ENCODE data around the gene AP1AR.
"Not testable (repeated sequence)": the region's sequence is repeated elsewhere in the genome, so short reads cannot be mapped to it uniquely, and the experiment has no call there.

Gene AP1AR

DNA sequence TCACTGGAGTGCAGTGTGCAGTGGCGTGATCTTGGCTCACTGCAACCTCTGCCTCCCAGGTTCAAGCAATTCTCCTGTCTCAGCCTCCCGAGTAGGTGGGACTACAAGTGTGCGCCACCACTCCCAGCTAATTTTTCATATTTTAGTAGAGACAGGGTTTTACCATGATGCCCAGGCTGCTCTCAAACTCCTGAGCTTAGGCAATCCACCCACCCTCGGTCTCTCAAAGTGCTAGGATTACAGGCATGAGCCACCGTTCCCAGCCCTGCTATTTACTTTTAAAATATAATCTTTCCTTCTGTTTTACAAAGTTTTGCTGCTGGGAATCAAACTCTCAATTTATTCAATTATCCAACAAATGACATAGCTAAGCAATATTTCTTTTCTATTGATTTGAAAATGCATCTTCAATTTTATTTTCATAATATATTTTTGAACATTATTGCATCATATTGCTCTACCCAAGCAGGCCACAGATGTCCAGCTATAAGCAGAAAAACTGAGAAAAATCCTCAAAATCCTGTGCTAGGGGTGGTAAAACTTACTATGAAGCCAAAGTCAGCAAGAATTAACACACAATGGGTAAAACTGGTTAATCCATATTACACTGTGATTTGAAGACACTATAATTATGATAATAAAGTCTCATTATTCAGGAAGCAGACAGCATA is 48.9 kb downstream of the AP1AR start:
- DNase-seq (ENCODE audit: extremely low read depth, low read depth), result no peak

DNA sequence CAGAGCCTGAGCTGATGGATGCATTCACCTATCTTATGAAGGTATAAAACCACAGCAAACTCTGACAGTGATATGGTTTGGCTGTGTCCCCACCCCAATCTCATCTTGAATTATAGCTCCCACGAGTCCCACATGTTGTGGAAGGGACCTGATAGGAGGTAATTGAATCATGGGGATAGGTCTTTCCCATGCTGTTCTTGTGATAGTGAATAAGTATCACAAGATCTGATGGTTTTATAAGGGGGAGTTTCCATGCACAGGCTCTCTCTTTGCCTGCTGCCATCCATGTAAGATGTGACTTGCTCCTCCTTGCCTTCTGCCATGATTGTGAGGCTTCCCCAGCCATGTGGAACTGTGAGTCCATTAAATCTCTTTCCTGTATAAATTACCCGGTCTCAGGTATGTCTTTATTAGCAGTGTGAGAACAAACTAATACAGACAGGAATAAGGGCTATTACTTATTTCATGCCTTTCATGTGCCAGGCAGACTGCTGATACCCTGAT is 50.4 kb downstream of the AP1AR start:
- not testable (repeated sequence) for DNase-seq (ENCODE audit: extremely low read depth, low read depth)

More for the DNA sequence above, 48.9 kb downstream of the AP1AR start:
- TF ChIP-seq, protein P1, sequence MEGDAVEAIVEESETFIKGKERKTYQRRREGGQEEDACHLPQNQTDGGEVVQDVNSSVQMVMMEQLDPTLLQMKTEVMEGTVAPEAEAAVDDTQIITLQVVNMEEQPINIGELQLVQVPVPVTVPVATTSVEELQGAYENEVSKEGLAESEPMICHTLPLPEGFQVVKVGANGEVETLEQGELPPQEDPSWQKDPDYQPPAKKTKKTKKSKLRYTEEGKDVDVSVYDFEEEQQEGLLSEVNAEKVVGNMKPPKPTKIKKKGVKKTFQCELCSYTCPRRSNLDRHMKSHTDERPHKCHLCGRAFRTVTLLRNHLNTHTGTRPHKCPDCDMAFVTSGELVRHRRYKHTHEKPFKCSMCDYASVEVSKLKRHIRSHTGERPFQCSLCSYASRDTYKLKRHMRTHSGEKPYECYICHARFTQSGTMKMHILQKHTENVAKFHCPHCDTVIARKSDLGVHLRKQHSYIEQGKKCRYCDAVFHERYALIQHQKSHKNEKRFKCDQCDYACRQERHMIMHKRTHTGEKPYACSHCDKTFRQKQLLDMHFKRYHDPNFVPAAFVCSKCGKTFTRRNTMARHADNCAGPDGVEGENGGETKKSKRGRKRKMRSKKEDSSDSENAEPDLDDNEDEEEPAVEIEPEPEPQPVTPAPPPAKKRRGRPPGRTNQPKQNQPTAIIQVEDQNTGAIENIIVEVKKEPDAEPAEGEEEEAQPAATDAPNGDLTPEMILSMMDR (IDR thresholded peaks at IDR 0.05; ENCODE audit: low read depth, low read length), result no peak

DNA sequence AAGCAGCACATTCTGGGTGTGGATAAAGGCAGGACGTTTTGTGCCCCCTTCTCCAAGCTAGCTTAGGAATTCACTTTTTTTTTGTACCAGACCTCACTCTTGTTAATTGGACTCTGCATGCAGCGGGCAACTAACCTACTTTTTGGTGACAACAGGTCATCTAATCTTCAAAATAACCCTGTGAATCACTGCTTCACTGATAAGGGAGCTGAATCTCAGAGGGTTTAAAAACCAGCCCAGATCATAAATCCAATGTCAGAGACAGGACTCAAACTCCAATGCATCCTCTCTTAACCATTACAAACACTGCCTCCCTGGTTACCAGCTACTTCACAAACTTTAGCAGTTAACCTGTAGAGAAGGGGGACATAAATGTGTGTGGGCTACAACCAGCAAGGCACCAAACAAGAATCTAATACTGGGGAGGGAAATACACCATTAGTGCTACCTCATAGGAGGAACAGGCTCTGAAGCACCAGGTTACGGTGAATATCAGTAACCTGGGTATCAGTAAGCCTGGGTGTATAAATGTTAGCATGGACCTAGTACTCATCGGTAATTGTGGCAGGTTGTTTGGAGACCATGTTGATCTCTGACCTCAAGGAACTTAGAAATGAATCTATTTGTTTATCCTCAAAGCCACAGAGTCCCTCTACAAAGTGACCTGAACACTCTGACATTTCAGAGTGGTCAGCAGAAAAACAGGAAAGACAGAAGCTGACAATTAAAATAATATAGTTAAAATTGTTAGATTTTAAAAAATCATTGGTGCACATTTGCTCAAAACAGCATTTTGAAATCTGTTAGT is 51.5 kb downstream of the AP1AR start:
- DNase-seq (ENCODE audit: extremely low read depth, low read depth), result no peak
- TF ChIP-seq, protein P1 (IDR thresholded peaks at IDR 0.05; ENCODE audit: low read depth, low read length), result no peak

DNA sequence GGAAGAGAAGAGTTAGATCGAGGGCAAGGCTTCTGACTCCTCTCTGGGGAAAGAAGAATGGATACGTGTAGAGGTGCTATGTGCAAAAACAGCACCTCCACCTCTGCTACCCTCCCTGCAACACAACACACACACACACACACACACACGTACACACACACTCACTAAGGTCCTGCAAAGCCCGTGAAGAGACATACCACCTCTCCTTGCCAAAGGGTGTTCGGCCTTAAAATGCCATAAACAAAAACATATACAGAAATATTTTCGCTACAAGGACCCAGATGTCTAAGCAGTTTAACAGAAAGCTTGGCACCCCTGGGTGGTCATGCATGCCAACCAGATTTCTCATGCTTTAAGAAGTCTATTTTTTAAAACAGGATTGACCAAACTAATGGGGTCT is 52.6 kb downstream of the AP1AR start:
- no peak for DNase-seq (ENCODE audit: extremely low read depth, low read depth)

DNA sequence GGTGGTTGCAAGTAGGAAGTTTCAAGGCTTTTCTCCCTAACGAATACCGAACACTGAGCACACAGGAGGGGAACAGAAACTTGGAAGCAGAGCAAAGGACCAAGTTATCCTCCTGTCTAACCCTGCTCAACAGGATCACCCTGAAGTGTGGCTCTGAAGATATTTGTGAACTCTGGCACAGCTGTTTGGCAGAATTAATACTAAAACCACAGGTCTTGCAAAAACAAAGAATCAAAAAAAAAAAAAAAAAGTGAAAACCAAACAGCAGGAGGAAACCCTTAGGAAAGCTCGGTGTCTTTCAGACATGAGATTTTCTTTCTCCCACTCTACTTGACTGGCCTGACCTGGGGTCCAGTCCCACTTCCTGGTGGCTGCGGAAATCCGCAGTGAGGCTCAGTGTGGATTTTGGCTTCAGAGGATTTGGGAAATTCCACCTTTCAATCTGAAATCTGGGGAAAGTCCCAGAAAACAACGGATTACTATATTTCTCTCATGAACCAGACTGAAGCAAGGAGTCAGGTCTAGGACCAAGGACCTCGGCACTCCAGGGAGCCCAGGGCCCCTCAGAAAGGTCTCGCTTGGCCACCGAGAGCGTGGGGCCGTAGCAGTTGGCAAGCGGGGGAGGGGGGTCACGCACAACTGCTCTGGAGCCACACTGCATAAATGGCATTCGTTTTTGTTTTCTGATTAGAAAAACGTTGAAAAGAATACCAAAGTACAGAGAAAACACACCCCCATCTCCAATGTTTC is 53.2 kb downstream of the AP1AR start:
- TF ChIP-seq, protein P1 (IDR thresholded peaks at IDR 0.05; ENCODE audit: low read depth, low read length), result no peak
- DNase-seq (ENCODE audit: extremely low read depth, low read depth), result no peak

More for the DNA sequence above, 52.6 kb downstream of the AP1AR start:
- TF ChIP-seq, protein P1 (IDR thresholded peaks at IDR 0.05; ENCODE audit: low read depth, low read length), result no peak

DNA sequence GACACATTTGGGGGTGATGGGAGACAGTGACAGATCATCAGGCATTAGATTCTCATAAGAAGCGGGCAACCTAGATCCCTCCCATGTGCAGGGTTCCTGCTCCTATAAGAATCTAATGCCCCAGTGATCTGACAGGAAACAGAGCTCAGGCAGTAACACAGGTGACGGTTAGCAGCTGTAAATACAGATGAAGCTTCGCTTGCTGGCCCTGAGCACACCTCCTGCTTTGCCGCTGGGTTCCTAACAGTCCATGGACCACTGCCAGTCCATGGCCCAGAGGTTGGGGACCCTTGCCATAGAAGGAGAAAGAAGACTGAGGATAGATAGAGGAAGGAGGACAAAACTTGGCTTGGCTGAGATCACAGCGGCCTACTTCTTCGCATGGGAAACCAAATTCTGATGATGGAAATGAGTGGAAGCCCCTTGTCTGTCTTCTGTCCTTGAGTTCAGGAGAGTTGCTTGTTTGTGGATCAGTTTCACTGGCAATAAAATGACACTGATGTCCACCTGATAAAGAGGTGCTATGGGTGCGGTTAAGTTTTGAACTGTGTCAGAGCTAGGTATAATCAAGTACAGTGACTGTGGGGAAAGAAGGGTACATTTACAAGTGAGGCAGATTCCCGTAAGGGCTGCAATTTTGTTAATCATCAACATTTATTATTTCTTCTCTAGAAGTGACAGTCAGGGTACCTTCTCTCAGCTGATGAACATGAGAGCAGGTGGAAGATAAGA is 55.8 kb downstream of the AP1AR start:
- TF ChIP-seq, protein P1 (IDR thresholded peaks at IDR 0.05; ENCODE audit: low read depth, low read length), result no peak
- no peak for DNase-seq (ENCODE audit: extremely low read depth, low read depth)

DNA sequence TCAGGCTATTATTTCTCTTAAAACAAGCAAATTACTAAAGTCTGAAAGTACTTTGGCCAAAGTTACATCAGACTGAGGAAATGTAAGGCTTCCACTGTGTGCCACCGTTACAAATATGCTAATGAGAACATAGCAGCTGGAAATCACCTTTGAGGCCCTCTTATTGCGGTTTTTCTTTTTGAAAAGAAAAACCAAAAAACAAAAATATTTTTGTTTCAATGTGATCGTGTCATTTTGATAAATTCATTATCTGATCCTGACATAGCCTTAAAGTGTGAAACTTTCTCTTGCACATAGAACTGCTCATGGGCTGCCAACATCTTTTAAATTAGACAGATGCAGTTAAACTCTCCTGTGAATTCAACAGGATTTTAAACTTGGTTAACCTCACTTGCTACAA is 56.9 kb downstream of the AP1AR start:
- no peak for DNase-seq (ENCODE audit: extremely low read depth, low read depth)
- TF ChIP-seq, protein P1 (IDR thresholded peaks at IDR 0.05; ENCODE audit: low read depth, low read length), result no peak

Measured in AG09319 (cell line).